Mucosa of rectum (tissue), 2 donors: ENCODE data around the gene NNT.

Source experiments
- H3K27ac ChIP-seq, 2 donors: one replicate each; pipeline ENCODE4 v1.7.0; 2013; ENCODE audit warnings: inconsistent platforms in 2 of 2, low read depth in 2 of 2, low read length in 2 of 2
- H3K27me3 ChIP-seq, 2 donors: one replicate each; pipeline ENCODE4 v1.7.0; 2013; ENCODE audit warnings: low read length in 2 of 2; ENCODE audit not compliant: control insufficient read depth in 2 of 2, insufficient read depth in 2 of 2
- H3K36me3 ChIP-seq, 2 donors: one replicate each; pipeline ENCODE4 v1.7.0; 2013; ENCODE audit warnings: low read length in 2 of 2; ENCODE audit not compliant: control insufficient read depth in 2 of 2, insufficient read depth in 2 of 2
- H3K4me1 ChIP-seq, 2 donors: one replicate each; pipeline ENCODE4 v1.7.0; 2013; ENCODE audit warnings: low read length in 2 of 2, mild to moderate bottlenecking in 1 of 2; ENCODE audit not compliant: control insufficient read depth in 2 of 2, insufficient read depth in 2 of 2
- H3K4me3 ChIP-seq, 2 donors: one replicate each; pipeline ENCODE4 v1.7.0; 2013; ENCODE audit warnings: low read length in 2 of 2
- H3K9ac ChIP-seq, 2 donors: one replicate each; pipeline ENCODE4 v1.7.0; 2013; ENCODE audit warnings: low read length in 2 of 2, low read depth in 1 of 2, mild to moderate bottlenecking in 1 of 2
- H3K9me3 ChIP-seq, 2 donors: one replicate each; pipeline ENCODE4 v1.7.0; 2013; ENCODE audit warnings: low read length in 2 of 2; ENCODE audit not compliant: control insufficient read depth in 2 of 2
- donor health status: healthy.
- donor health status: Normal muscosa, but diverticular disease.

The NNT gene

GRCh38 chr5:43638546-43638945, 35.6 kb downstream of the NNT start:
- Histone ChIP-seq H3K4me3 (no peak overlapping the region), H3K36me3 (peaks cover 0 to 9% of the 10 kb centered on the region in 2 donors), H3K9me3 (no peaks in the 10 kb centered on the region), H3K27ac (no peak overlapping the region), H3K27me3 (no peaks in the 10 kb centered on the region), H3K4me1 (no peaks in the 10 kb centered on the region), H3K9ac (no peak overlapping the region)

GRCh38 chr5:43639566-43639965, 36.6 kb downstream of the NNT start:
- Histone ChIP-seq H3K27me3 (no peaks in the 10 kb centered on the region), H3K9me3 (no peaks in the 10 kb centered on the region), H3K27ac (no peak overlapping the region), H3K9ac (no peak overlapping the region), H3K4me3 (no peak overlapping the region), H3K36me3 (peaks cover 2 to 12% of the 10 kb centered on the region in 2 donors), H3K4me1 (no peaks in the 10 kb centered on the region)

- H3K27me3 ChIP-seq: no peaks in the 10 kb centered on the region
- no peak overlapping the region for H3K27ac ChIP-seq
- H3K4me3 ChIP-seq: no peak overlapping the region
- H3K9me3 ChIP-seq: no peaks in the 10 kb centered on the region
- H3K4me1 ChIP-seq: no peaks in the 10 kb centered on the region
- H3K9ac ChIP-seq: no peak overlapping the region
- H3K36me3 ChIP-seq: peaks cover 5 to 7% of the 10 kb centered on the region in 2 donors
These were observed 39.4 kb downstream of the NNT start for GRCh38 chr5:43642428-43642827.

GRCh38 chr5:43643327-43643726, 40.3 kb downstream of the NNT start:
- no peak overlapping the region for H3K4me3 ChIP-seq
- peaks cover 7 to 13% of the 10 kb centered on the region in 2 donors for H3K36me3 ChIP-seq
- no peak overlapping the region for H3K9ac ChIP-seq
- no peaks in the 10 kb centered on the region for H3K27me3 ChIP-seq
- no peak overlapping the region for H3K27ac ChIP-seq
- H3K9me3 ChIP-seq: no peaks in the 10 kb centered on the region
- no peaks in the 10 kb centered on the region for H3K4me1 ChIP-seq

- no peak overlapping the region for H3K27ac ChIP-seq
- peaks cover 11 to 17% of the 10 kb centered on the region in 2 donors for H3K36me3 ChIP-seq
- H3K4me3 ChIP-seq: no peak overlapping the region
- no peaks in the 10 kb centered on the region for H3K27me3 ChIP-seq
- no peaks in the 10 kb centered on the region for H3K4me1 ChIP-seq
- H3K9me3 ChIP-seq: no peaks in the 10 kb centered on the region
- H3K9ac ChIP-seq: no peak overlapping the region
These were observed 40.8 kb downstream of the NNT start for GRCh38 chr5:43643750-43644149.

GRCh38 chr5:43646992-43647391, 44.0 kb downstream of the NNT start:
- H3K9me3 ChIP-seq: no peaks in the 10 kb centered on the region
- H3K27ac ChIP-seq: no peak overlapping the region
- H3K9ac ChIP-seq: no peak overlapping the region
- no peaks in the 10 kb centered on the region for H3K27me3 ChIP-seq
- H3K4me1 ChIP-seq: peaks cover 0 to 2% of the 10 kb centered on the region in 2 donors
- peaks cover 31 to 46% of the 10 kb centered on the region in 2 donors for H3K36me3 ChIP-seq
- no peak overlapping the region for H3K4me3 ChIP-seq

GRCh38 chr5:43647789-43648188, 44.8 kb downstream of the NNT start:
- Histone ChIP-seq H3K9ac (no peak overlapping the region), H3K4me1 (peaks cover 0 to 2% of the 10 kb centered on the region in 2 donors), H3K4me3 (no peak overlapping the region), H3K27me3 (no peaks in the 10 kb centered on the region), H3K36me3 (peaks cover 36 to 49% of the 10 kb centered on the region in 2 donors), H3K9me3 (no peaks in the 10 kb centered on the region), H3K27ac (no peak overlapping the region)

GRCh38 chr5:43648499-43649124, 45.6 kb downstream of the NNT start:
- Histone ChIP-seq H3K9ac (no peak overlapping the region), H3K36me3 (peaks cover 44 to 52% of the 10 kb centered on the region in 2 donors), H3K27ac (no peak overlapping the region)

GRCh38 chr5:43649256-43649655, 46.3 kb downstream of the NNT start:
- Histone ChIP-seq H3K36me3 (peaks cover 45 to 58% of the 10 kb centered on the region in 2 donors), H3K9ac (no peak overlapping the region), H3K27me3 (no peaks in the 10 kb centered on the region), H3K4me1 (peaks cover 0 to 2% of the 10 kb centered on the region in 2 donors), H3K27ac (no peak overlapping the region), H3K4me3 (no peak overlapping the region), H3K9me3 (no peaks in the 10 kb centered on the region)

More at GRCh38 chr5:43648499-43649124, 45.6 kb downstream of the NNT start:
- Histone ChIP-seq H3K4me3 (no peak overlapping the region), H3K27me3 (no peaks in the 10 kb centered on the region), H3K4me1 (peaks cover 0 to 2% of the 10 kb centered on the region in 2 donors), H3K9me3 (no peaks in the 10 kb centered on the region)

- peaks cover 58 to 60% of the 10 kb centered on the region in 2 donors for H3K36me3 ChIP-seq
- no peak overlapping the region for H3K27ac ChIP-seq
- no peaks in the 10 kb centered on the region for H3K27me3 ChIP-seq
These were observed 49.7 kb downstream of the NNT start for GRCh38 chr5:43652537-43653302.

More at GRCh38 chr5:43652537-43653302, 49.7 kb downstream of the NNT start:
- H3K9ac ChIP-seq: no peak overlapping the region
- H3K4me1 ChIP-seq: peaks cover 0 to 2% of the 10 kb centered on the region in 2 donors
- H3K9me3 ChIP-seq: no peaks in the 10 kb centered on the region
- H3K4me3 ChIP-seq: no peak overlapping the region
